HG02759 (cell line): ENCODE results near the gene SPOCK1.

Source experiments
- ATAC-seq: cut with Tn5 transposase; IDR thresholded peaks from one replicate; pipeline ENCODE4 v1.9.1; 2021; ENCODE audit warnings: mild to moderate bottlenecking, moderate library complexity; ENCODE audit not compliant: unreplicated experiment

Gene SPOCK1

DNA sequence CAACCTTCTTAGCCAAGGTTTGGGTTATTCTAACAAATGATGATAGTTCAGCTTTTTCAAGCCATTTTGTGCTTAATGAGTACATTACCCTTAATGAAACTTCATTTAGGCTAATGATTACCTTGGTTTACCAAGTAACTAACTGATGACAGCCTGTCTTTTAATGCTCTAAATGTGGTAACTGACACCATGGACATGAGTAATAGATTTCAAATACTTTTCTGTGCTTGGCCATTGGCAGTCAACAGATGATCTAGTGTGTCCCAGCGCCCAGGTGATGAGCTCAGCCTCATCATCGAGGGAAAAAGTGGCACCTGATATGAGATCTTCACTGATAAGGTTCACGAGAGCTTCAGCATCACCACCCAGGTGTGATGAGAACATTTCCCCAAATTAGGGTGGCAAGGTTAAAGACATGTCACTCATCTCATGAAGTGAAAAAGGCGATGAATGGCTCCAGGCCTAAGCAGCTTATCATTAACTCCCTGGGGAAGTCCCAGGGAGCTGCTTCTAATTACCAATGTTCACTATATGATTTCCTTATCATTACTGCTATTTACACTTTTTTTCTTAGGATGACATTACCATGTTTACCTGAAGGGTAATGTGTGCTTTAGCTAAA lies 296.0 kb downstream of the SPOCK1 start:
- ATAC-seq, result peak; percentile 57

DNA sequence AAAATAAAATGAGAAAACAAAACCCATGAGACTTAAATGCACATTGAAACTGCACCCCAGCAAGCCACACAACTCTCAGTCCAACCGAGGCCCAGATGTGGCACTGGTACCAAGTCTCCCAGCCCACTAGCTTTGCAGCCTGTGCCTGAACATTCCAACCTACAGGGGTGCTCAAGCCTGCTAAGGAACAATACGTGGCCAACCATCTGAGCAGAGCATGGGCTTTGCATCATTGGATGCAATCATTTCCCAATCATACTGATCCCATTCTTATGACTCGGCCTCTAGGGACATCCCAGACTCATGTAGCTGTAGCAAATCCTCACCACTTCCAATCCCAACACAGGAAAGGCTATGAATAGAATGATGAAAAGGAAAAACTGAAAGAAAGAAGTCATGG lies 297.2 kb downstream of the SPOCK1 start:
- ATAC-seq, result no peak

GRCh38 chr5:137200906-137201700 lies 298.0 kb downstream of the SPOCK1 start:
- ATAC-seq, result no peak

DNA sequence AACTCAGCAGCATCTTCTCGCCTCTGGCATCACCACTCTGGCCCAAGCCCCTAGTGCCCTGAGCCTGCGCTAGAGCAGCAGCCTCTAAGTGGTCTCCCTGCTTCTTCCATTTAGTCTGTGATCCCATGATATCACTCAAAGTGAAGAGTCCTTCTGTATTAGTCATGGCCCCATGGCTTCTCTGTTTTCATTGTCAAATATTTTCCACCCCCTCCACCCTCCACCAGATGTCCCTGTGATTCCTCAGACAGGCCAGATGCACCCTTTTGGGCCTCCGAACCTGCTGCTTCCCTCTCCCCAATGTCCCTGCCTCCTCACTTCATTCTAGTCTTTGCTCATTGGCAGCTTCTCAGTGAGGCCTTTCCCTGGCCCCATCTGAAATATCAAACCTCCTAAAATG lies 299.2 kb downstream of the SPOCK1 start:
- no peak for ATAC-seq

- ATAC-seq, result no peak
These were observed 299.9 kb downstream of the SPOCK1 start for GRCh38 chr5:137199201-137199600.

DNA sequence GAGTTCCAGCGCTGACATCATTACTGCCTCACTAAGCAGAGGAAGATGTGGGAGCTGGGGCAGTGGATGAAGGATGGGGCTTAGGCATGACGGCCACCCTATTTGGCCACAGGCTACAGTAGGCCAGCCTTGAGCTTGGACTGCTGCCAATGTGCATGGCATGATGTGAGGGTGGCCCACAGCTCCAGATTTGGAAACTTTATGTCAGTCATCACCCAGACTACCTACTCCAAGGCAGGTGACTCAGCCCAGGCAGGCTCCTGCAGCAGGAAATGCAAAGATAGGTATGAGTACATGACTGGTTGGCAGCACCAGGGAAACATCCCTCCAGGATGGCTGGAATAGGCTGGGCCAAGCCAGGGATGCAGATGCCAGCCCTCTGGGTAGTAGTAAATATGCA lies 303.6 kb downstream of the SPOCK1 start:
- ATAC-seq, result no peak

- ATAC-seq, result no peak
These were observed 304.8 kb downstream of the SPOCK1 start for GRCh38 chr5:137194300-137194699.

DNA sequence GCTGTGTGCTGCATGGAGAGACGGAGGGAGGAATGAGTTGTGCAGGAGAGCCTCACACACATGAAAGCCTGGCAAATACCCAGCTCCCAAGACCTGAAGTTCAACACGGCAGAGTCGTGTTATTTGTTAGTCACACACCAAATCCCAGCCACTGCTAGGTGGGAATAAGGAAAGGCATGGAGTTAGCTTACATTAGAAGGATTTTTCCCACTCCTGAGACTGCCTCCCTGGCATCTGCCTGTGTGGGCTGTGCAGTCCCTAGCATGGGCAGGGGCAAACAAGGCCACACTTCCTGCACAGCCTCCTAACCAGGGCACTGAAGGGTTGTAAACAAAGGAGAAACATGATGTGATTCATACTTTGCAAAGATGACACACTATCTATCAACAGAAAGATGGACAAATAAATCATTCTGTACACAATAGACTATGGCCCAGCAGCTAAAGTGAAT lies 306.8 kb downstream of the SPOCK1 start:
- ATAC-seq, result no peak

DNA sequence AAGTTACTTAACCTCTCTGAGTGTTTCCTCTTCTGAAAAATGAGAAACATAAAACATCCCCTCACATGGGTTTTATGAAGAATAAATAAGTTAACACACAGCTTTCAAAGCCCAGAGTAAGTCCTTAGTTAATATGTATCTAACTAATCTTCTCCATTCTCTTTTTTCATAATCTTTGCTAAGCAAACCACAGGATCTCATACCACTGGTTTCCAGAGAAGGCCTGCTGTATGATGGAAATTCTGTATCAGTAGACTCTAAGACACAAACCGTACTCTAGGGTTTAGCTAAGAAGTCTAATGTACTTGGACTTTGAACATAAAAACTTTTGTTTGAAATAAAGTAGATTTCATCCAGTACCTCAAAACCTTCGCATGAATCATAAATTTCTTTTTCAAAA lies 307.9 kb downstream of the SPOCK1 start:
- ATAC-seq, result no peak

GRCh38 chr5:137190441-137190840 lies 308.7 kb downstream of the SPOCK1 start:
- ATAC-seq, result no peak

- ATAC-seq, result no peak
These were observed 309.1 kb downstream of the SPOCK1 start for GRCh38 chr5:137190031-137190430.

GRCh38 chr5:137188566-137188965 lies 310.6 kb downstream of the SPOCK1 start:
- no peak for ATAC-seq

DNA sequence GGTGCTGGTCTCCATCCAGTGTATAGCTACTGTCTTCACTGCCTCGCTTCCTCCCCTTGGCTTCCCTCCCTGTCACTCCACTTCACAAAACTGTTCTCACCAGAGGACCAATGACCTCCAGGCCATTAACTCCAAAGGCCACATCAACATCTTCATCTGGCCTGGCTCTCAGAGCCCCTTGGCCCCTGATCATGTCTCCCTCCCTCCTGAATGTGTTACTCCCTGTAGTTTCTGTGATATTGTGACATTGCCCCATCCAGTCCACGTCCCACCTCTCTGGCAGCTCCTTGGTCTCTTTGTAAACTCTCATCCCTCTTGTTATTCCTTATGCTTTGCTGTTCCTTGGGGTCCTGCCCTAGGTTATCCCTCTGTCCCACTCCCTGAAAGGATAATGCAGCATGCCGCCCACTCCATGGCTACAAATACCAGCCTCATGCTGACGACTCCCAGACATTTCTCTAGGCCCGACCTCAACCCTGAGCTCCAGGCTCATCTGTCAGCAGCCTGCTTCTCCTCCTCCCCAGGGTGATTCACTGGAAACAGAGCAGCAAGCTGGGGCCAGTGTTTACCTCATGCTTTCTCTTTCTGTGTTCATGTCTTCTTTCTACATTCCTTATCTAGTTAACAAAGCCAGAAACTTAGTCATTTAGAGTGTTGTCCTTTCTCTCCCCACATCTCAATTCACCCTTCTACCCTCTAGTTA lies 312.2 kb downstream of the SPOCK1 start:
- ATAC-seq, result no peak

DNA sequence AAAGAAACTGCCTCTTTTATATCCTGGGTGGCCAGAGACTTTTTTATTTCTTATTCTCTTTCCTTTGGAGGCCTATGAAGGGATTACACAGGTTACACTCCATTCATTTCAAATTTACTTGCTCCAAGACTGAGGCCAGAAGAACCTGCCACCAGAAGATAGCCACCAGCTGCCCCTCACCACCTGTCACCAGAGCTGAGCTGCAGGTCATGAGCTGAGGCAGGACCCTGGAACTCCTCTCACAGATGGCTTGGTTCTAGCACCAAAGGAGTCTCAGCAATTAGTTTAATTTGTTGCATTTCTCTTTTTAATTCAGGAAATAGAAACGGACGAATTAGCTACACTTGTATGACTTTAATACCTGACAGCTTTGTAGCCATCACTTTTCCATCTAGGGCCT lies 313.9 kb downstream of the SPOCK1 start:
- no peak for ATAC-seq

- ATAC-seq, result no peak
These were observed 314.4 kb downstream of the SPOCK1 start for GRCh38 chr5:137184734-137185133.

GRCh38 chr5:137182576-137182975 lies 316.6 kb downstream of the SPOCK1 start:
- ATAC-seq, result no peak

- ATAC-seq, result no peak
These were observed 317.5 kb downstream of the SPOCK1 start for GRCh38 chr5:137181667-137182066.

DNA sequence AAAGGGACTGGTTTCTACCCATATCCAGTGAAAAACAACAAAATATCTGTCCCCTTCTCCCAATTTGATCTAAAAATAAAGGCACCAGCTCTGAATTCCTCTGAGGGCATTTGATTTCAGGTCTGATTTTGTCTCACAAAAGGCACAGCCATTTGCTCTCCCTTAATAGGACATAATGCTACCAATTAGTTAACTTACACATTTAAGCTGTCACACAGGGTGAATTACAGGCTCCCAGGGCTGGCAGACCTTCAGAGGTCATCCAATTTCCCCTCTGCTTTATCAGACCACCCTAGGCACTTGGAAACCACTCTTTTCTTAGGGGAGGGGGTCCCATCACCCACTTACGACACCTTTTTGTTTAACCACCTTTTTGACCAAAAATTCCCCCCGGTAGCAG lies 319.9 kb downstream of the SPOCK1 start:
- no peak for ATAC-seq

DNA sequence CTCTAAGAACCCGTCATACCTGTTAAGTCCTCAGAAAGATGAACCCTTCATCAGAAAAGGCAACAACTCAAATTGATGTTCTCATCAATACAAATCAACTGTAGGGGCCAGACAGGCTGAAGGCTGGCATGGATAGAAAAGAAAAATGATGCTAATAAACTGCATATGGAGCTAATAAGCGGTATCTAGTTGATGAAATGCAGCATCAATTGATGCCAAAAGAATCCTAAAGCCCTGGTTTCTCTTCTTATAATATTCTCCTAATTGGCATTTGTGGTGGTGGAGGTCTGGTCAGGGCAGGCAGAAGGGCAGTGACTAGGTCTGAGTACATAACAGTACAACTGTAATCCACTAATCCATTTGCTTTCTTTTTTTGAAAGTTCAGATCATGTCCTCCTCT lies 322.5 kb downstream of the SPOCK1 start:
- ATAC-seq, result no peak

GRCh38 chr5:137176126-137176525 lies 323.0 kb downstream of the SPOCK1 start:
- no peak for ATAC-seq

GRCh38 chr5:137174196-137174595 lies 324.9 kb downstream of the SPOCK1 start:
- no peak for ATAC-seq

- no peak for ATAC-seq
These were observed 326.9 kb downstream of the SPOCK1 start for GRCh38 chr5:137172258-137172657.
